SK-N-SH (cell line): ENCODE results near the gene PTPRG. TPM values are rescaled to one million over a fixed set of nuclear protein-coding genes. Genes with fewer than 3 reads are reported as not detected.

ENCODE experiments used
- CTCF ChIA-PET: fragments of 300-600, 350-600 bp; formaldehyde crosslinking; extraction: SDS; loops from one replicate; lab custom pipeline; 2021; lab: Yijun Ruan, JAX
- POLR2A ChIA-PET: fragments of 350-600 bp; sonication (Branson Sonifier 250); formaldehyde crosslinking; extraction: SDS; loops from one replicate; lab custom pipeline; 2020; ENCODE audit warnings: antibody characterized with exemption, inconsistent platforms; lab: Yijun Ruan, JAX
- DNase-seq: peaks from one replicate; pipeline ENCODE4 v3.0.0; 2012
- H2AFZ ChIP-seq: fragments of 200-600 bp; sonication (generic); 2 replicates; pipeline ENCODE4 v1.8.1; 2016; ENCODE audit warnings: antibody characterized with exemption, mild to moderate bottlenecking, low read depth
- H3F3A ChIP-seq: fragments of 200-600 bp; sonication (generic); replicated peaks from 2 replicates; pipeline ENCODE3; 2016; ENCODE audit warnings: antibody characterized with exemption, mild to moderate bottlenecking; ENCODE audit not compliant: insufficient read depth
- H3K27ac ChIP-seq, 2 experiments: fragments of 200-500 bp in 1 of 2; fragments of 200-600 bp in 1 of 2; sonication (Bioruptor generic) in 1 of 2; sonication (generic), shearing (Covaris generic) in 1 of 2; 2 replicates each; pipeline versions ENCODE4 v1.5.1 to v1.6.1; 2014 to 2016; ENCODE audit warnings: low read depth in 2 of 2, inconsistent platforms in 1 of 2, low read length in 1 of 2, mild to moderate bottlenecking in 1 of 2, mixed read lengths in 1 of 2
- H3K27me3 ChIP-seq: fragments of 200-600 bp; sonication (generic), shearing (Covaris generic); 2 replicates; pipeline ENCODE4 v1.6.1; 2016; ENCODE audit warnings: mixed run types; ENCODE audit not compliant: insufficient read depth
- H3K36me3 ChIP-seq, 2 experiments: fragments of 200-500 bp in 1 of 2; fragments of 200-600 bp in 1 of 2; sonication (Bioruptor generic) in 1 of 2; sonication (generic) in 1 of 2; replicated peaks in 1 of 2; 2 replicates each; pipeline versions ENCODE3 to v1.5.1; 2014 to 2016; ENCODE audit warnings: low read length in 1 of 2, mild to moderate bottlenecking in 1 of 2; ENCODE audit not compliant: insufficient read depth in 2 of 2, control insufficient read depth in 1 of 2
- H3K4me1 ChIP-seq, 2 experiments: fragments of 200-500 bp in 1 of 2; fragments of 200-600 bp in 1 of 2; sonication (Bioruptor generic) in 1 of 2; sonication (generic), shearing (Covaris generic) in 1 of 2; 2 replicates each; pipeline versions ENCODE4 v1.5.1 to v1.6.1; 2014 to 2016; ENCODE audit warnings: low read depth in 1 of 2, low read length in 1 of 2, mixed run types in 1 of 2; ENCODE audit not compliant: insufficient read depth in 2 of 2, control insufficient read depth in 1 of 2
- H3K4me2 ChIP-seq: fragments of 200-600 bp; sonication (generic), shearing (Covaris generic); 2 replicates; pipeline ENCODE4 v1.6.1; 2017; ENCODE audit warnings: mixed run types
- H3K4me3 ChIP-seq, 2 experiments: fragments of 200-500 bp in 1 of 2; fragments of 200-600 bp in 1 of 2; sonication (Bioruptor generic) in 1 of 2; sonication (generic), shearing (Covaris generic) in 1 of 2; 2 replicates each; pipeline versions ENCODE4 v1.5.1 to v1.8.1; 2014 to 2016; ENCODE audit warnings: low read depth in 2 of 2, inconsistent platforms in 1 of 2, low read length in 1 of 2, mild to moderate bottlenecking in 1 of 2, mixed read lengths in 1 of 2, moderate library complexity in 1 of 2
- H3K79me2 ChIP-seq: fragments of 200-600 bp; sonication (generic); 2 replicates; pipeline ENCODE4 v1.8.1; 2017; ENCODE audit warnings: mild to moderate bottlenecking; ENCODE audit not compliant: insufficient read depth
- H3K9ac ChIP-seq: fragments of 200-600 bp; sonication (generic); 2 replicates; pipeline ENCODE4 v1.6.1; 2017; ENCODE audit warnings: mixed run types
- H3K9me2 ChIP-seq: fragments of 200-600 bp; sonication (generic); 2 replicates; pipeline ENCODE4 v1.6.1; 2017; ENCODE audit warnings: mixed run types
- H3K9me3 ChIP-seq: fragments of 200-600 bp; sonication (generic); 2 replicates; pipeline ENCODE4 v1.6.1; 2017; ENCODE audit warnings: mixed run types, mild to moderate bottlenecking, moderate library complexity
- H4K20me1 ChIP-seq: fragments of 200-600 bp; sonication (generic); 2 replicates; pipeline ENCODE4 v1.6.1; 2017; ENCODE audit warnings: mild to moderate bottlenecking, mixed run types; ENCODE audit not compliant: insufficient read depth
- TCF12 ChIP-seq: IDR thresholded peaks from 2 replicates; pipeline ENCODE4 v1.4.0; 2012
- TEAD4 ChIP-seq: IDR thresholded peaks from 2 replicates; pipeline ENCODE4 v1.4.0; 2012; ENCODE audit warnings: mild to moderate bottlenecking, borderline replicate concordance; ENCODE audit not compliant: insufficient read depth
- WGBS: methylation state at CpG from one replicate; pipeline ENCODE4 v1.1.6; 2017; ENCODE audit warnings: low lambda C conversion rate; 5-methylcytosine and 5-hydroxymethylcytosine counted together
- polyA plus RNA-seq, 3 experiments: library from polyadenylated mRNA; depleted of rRNA; stranded (reverse); fragments of >200 nt; gene quantifications; 2 replicates each; pipeline ENCODE4 v1.2.3, GENCODE V29; 2012
- TF ChIP-seq, protein P1 (sequence below): IDR thresholded peaks from 2 replicates; pipeline ENCODE4 v1.6.1; 2012; ENCODE audit warnings: mild to moderate bottlenecking, low read depth, low read length, moderate library complexity
- TF ChIP-seq, protein P2 (sequence below): fragments of 200-600 bp; sonication (generic); IDR thresholded peaks from 2 replicates; pipeline ENCODE4 v1.6.1; 2017; ENCODE audit warnings: antibody characterized with exemption, mild to moderate bottlenecking, moderate library complexity

PTPRG gene
- polyA plus RNA-seq, 1 of the 3 experiments (the other 2 are of a cell fraction), result 14.1 TPM

DNA sequence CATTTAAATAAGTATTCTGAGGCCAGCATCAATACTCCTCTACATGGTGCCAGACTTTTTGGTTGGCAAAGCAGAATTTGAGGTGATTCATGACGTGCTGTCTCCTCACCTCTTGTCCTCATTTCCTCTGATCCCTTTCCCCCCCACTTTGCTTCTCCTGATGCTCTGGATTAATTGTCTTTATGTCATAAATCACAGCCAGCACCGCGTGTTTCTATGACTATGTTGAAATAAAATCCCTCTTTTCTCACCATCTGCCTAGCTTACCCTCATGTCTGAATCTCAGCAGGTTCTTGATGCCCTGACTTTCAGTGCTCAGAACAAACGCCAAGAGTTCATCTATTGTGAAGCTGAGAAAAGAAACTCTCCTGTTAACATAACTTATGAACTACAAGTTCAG lies 19.7 kb upstream of the PTPRG start (continued):
- TF ChIP-seq, protein P1, sequence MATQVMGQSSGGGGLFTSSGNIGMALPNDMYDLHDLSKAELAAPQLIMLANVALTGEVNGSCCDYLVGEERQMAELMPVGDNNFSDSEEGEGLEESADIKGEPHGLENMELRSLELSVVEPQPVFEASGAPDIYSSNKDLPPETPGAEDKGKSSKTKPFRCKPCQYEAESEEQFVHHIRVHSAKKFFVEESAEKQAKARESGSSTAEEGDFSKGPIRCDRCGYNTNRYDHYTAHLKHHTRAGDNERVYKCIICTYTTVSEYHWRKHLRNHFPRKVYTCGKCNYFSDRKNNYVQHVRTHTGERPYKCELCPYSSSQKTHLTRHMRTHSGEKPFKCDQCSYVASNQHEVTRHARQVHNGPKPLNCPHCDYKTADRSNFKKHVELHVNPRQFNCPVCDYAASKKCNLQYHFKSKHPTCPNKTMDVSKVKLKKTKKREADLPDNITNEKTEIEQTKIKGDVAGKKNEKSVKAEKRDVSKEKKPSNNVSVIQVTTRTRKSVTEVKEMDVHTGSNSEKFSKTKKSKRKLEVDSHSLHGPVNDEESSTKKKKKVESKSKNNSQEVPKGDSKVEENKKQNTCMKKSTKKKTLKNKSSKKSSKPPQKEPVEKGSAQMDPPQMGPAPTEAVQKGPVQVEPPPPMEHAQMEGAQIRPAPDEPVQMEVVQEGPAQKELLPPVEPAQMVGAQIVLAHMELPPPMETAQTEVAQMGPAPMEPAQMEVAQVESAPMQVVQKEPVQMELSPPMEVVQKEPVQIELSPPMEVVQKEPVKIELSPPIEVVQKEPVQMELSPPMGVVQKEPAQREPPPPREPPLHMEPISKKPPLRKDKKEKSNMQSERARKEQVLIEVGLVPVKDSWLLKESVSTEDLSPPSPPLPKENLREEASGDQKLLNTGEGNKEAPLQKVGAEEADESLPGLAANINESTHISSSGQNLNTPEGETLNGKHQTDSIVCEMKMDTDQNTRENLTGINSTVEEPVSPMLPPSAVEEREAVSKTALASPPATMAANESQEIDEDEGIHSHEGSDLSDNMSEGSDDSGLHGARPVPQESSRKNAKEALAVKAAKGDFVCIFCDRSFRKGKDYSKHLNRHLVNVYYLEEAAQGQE, result no peak
- TF ChIP-seq, protein P2, sequence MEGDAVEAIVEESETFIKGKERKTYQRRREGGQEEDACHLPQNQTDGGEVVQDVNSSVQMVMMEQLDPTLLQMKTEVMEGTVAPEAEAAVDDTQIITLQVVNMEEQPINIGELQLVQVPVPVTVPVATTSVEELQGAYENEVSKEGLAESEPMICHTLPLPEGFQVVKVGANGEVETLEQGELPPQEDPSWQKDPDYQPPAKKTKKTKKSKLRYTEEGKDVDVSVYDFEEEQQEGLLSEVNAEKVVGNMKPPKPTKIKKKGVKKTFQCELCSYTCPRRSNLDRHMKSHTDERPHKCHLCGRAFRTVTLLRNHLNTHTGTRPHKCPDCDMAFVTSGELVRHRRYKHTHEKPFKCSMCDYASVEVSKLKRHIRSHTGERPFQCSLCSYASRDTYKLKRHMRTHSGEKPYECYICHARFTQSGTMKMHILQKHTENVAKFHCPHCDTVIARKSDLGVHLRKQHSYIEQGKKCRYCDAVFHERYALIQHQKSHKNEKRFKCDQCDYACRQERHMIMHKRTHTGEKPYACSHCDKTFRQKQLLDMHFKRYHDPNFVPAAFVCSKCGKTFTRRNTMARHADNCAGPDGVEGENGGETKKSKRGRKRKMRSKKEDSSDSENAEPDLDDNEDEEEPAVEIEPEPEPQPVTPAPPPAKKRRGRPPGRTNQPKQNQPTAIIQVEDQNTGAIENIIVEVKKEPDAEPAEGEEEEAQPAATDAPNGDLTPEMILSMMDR, result no peak
- no peak for TF ChIP-seq TCF12

DNA sequence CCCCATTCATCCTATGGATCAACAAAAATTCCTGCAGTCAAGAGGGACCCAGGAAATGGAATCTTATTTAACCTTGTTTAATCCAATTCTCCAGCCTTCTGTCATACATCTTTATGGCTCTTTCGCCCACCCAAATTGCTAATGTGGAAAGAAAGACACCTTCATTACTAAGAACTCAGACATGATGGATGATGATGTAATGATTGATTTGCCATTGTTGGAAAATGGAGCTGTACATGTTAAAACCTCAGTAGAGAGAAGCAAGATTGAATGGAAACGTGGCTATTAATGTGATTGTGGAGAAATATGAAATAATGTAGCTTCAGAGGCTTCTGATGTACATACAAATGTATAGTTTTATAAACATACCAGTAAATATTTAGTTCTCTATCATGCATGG lies 15.7 kb upstream of the PTPRG start:
- ChIA-PET CTCF (interaction anchor here (1.4 kb wide), 1 partner anchor 15 kb away, joined by 3 read pairs; no protein-coding TSS in a partner anchor), POLR2A (no interaction called here)
- WGBS, result 51% methylated on average over 2 of the region's 2 CpGs
- no peak for DNase-seq
- H3K4me2 ChIP-seq, result no peak overlapping the region
- no peak overlapping the region for H3K9ac ChIP-seq
- H2AFZ ChIP-seq, result no peak overlapping the region
- no peak overlapping the region for H3K27ac ChIP-seq
- H3K9me2 ChIP-seq, result no peaks in the 10 kb centered on the region
- H3K36me3 ChIP-seq, result no peaks in the 10 kb centered on the region
- TF ChIP-seq TEAD4, result no peak
- TF ChIP-seq, protein P1, result no peak
- no peaks in the 10 kb centered on the region for H3K4me1 ChIP-seq
- no peaks in the 10 kb centered on the region for H3K9me3 ChIP-seq
- no peaks in the 10 kb centered on the region for H3K79me2 ChIP-seq
- H3K27me3 ChIP-seq, result no peaks in the 10 kb centered on the region; the same call in 1 of the 2 replicates
- H4K20me1 ChIP-seq, result no peaks in the 10 kb centered on the region
- H3K4me3 ChIP-seq, result no peak overlapping the region
- H3F3A ChIP-seq, result no peaks in the 10 kb centered on the region
